Suprapubic skin (tissue), 4 donors: ENCODE results near the gene ZBTB46.

ENCODE experiments used
- CTCF ChIP-seq, 2 donors: fragments of 200-600 bp in 1 of 2; fragments of 450-650 bp in 1 of 2; sonication (generic) in 1 of 2; IDR thresholded peaks; one replicate each; pipeline ENCODE4 v1.5.1; 2016 to 2019; ENCODE audit warnings: antibody characterized with exemption in 2 of 2, mild to moderate bottlenecking in 1 of 2, moderate library complexity in 1 of 2
- EP300 ChIP-seq: sonication (generic); formaldehyde crosslinking; IDR thresholded peaks from one replicate; pipeline ENCODE4 v1.6.1; 2017; ENCODE audit warnings: antibody characterized with exemption
- POLR2A ChIP-seq, 2 donors: fragments of 450-650 bp; IDR thresholded peaks; one replicate each; pipeline ENCODE4 v1.6.1; 2017; ENCODE audit warnings: antibody characterized with exemption in 2 of 2, mild to moderate bottlenecking in 2 of 2, moderate library complexity in 2 of 2
- POLR2AphosphoS5 ChIP-seq, 3 donors: sonication (generic); formaldehyde crosslinking; IDR thresholded peaks; one replicate each; pipeline ENCODE4 v1.6.1; 2017; ENCODE audit warnings: antibody characterized with exemption in 3 of 3

- TF ChIP-seq CTCF (IDR thresholded peaks at IDR 0.05): no peak
- TF ChIP-seq POLR2AphosphoS5 (IDR thresholded peaks at IDR 0.05): no peak
- TF ChIP-seq EP300: no peak
- no peak for TF ChIP-seq POLR2A (IDR thresholded peaks at IDR 0.05)
Measured at GRCh38 chr20:63822276-63822696, 8.8 kb downstream of the ZBTB46 start.
